GM21576 (cell line): Measurements from ENCODE around the gene OBP2A.

Experiments used
- ATAC-seq: cut with Tn5 transposase; IDR thresholded peaks from one replicate; pipeline ENCODE4 v1.9.1; 2021; ENCODE audit warnings: mild to moderate bottlenecking, moderate library complexity; ENCODE audit not compliant: unreplicated experiment

The OBP2A gene

GRCh38 chr9:135591506-135592330 is 45.8 kb downstream of the OBP2A start:
- ATAC-seq, result no peak

DNA sequence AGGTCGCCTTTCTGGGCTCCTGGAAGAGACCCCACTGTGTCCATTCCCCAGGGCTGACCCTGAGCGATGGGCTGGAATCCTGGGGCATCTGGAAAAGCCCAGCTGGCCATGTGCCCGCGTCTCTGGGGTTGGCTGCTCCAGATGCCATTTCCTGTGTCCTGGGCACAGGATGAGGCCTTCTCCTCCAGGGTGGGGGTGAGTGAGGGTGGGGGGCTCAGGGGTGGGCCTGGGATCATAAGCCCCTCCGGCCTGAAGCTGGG is 46.3 kb downstream of the OBP2A start:
- no peak for ATAC-seq

DNA sequence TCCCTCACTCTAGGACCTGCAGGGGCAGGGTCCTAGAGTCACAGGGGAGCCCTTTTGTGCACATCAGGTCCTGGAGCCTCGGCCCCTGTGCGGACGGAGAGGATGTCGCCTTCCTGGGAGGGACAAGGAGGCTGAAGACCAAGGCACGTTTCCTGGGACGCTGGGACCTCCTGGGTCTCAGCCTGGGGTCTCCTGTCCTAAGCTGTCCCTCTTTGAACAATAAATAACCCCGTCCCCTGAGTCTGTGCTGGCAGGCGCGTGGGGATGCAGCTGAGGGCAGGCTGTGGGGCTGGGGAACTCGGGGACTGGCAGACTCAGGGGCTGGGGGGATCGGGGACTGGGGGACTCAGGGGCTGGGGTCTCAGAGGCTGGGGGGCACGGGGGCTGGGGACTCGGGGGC is 46.7 kb downstream of the OBP2A start:
- no peak for ATAC-seq

DNA sequence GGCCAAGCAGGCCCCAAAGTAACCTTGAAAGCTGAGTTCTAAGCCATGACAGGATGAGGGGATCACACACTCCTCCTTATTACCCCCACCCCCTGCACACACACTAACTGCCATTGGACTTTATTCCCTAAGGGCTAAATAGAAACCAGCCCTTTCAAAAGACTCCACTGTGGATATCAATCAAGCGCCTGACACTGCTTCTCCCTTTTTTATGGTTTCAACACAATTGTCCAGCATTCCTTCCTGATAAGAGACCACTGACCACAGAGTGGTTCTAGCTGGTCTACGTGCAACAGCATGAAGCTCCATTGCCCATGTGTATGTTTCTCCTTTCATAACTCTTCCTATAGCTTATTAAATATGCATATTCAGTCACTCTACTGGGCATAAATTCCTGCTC is 50.3 kb downstream of the OBP2A start:
- ATAC-seq, result no peak
